GM23338 (cell line): ENCODE measurements around the gene SYNE2.

Experiments
- CREB1 ChIP-seq: fragments of 250-450 bp; sonication (Bioruptor Pico); IDR thresholded peaks from 2 replicates; pipeline ENCODE4 v1.5.0; 2020; ENCODE audit warnings: low read depth, mild to moderate bottlenecking, moderate library complexity
- EZH2 ChIP-seq: fragments of 200-600 bp; sonication (generic); IDR thresholded peaks from one replicate; pipeline ENCODE4 v1.8.0; 2017; ENCODE audit warnings: antibody characterized with exemption, mild to moderate bottlenecking, low read depth; ENCODE audit not compliant: unreplicated experiment
- EZH2phosphoT487 ChIP-seq: fragments of 200-600 bp; sonication (generic); IDR thresholded peaks from one replicate; pipeline ENCODE4 v1.8.1; 2018; ENCODE audit warnings: antibody characterized with exemption; ENCODE audit not compliant: unreplicated experiment
- JUNB ChIP-seq: IDR thresholded peaks from one replicate; pipeline ENCODE4 v1.6.1; 2016; ENCODE audit warnings: antibody characterized with exemption; ENCODE audit not compliant: unreplicated experiment
- NANOG ChIP-seq: IDR thresholded peaks from 2 replicates; pipeline ENCODE4 v1.6.1; 2016; ENCODE audit warnings: antibody characterized with exemption, borderline replicate concordance
- POLR2AphosphoS5 ChIP-seq: IDR thresholded peaks from 2 replicates; pipeline ENCODE4 v1.6.1; 2016; ENCODE audit warnings: antibody characterized with exemption, low read depth
- STAT1 ChIP-seq: IDR thresholded peaks from one replicate; pipeline ENCODE4 v1.6.1; 2016; ENCODE audit warnings: antibody characterized with exemption; ENCODE audit not compliant: unreplicated experiment
- ZNF114 ChIP-seq: fragments of 250-450 bp; sonication (Bioruptor Pico); IDR thresholded peaks from 2 replicates; pipeline ENCODE4 v1.5.0; 2020; ENCODE audit warnings: mild to moderate bottlenecking, moderate library complexity
- ZNF331 ChIP-seq: fragments of 250-450 bp; sonication (Bioruptor Pico); IDR thresholded peaks from 2 replicates; pipeline ENCODE4 v1.5.0; 2020; ENCODE audit warnings: low read depth, mild to moderate bottlenecking, moderate library complexity
- TF ChIP-seq, protein P1 (sequence below), 2 experiments: fragments of 200-600 bp in 1 of 2; sonication (generic) in 1 of 2; conservative IDR thresholded peaks; 2 replicates each; pipeline versions ENCODE4 v1.5.1 to v1.6.1; 2016 to 2017; ENCODE audit warnings: antibody characterized with exemption in 2 of 2, low read depth in 2 of 2, mild to moderate bottlenecking in 2 of 2, moderate library complexity in 1 of 2
- TF ChIP-seq, protein P2 (sequence below): IDR thresholded peaks from one replicate; pipeline ENCODE4 v1.6.1; 2018; ENCODE audit warnings: antibody characterized with exemption; ENCODE audit not compliant: unreplicated experiment
- TF ChIP-seq, protein P3 (sequence below): IDR thresholded peaks from 2 replicates; pipeline ENCODE4 v1.6.1; 2016; ENCODE audit warnings: antibody characterized with exemption
- TF ChIP-seq, protein P4 (sequence below): fragments of 250-450 bp; sonication (Bioruptor Pico); IDR thresholded peaks from 2 replicates; pipeline ENCODE4 v1.5.0; 2020; ENCODE audit warnings: mild to moderate bottlenecking, moderate library complexity

DNA sequence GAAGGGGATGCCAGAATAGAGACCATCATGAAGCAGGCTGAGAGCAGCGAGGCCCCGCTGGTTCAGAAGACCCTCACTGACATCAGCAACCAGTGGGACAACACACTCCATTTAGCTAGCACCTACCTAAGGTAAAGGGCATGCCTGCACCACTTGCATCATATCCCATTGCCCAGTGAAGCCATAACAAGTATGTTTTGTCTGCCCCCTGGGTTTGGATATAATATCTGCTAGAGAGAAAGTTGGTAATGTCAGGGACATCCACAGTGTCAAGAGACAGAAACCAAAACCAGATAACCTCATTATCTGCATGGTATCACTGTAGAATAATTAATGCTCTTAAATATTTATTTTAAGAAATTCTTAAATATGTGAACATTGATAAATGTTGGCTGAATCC, 173.8 kb downstream of the SYNE2 start:
- TF ChIP-seq, protein P1, sequence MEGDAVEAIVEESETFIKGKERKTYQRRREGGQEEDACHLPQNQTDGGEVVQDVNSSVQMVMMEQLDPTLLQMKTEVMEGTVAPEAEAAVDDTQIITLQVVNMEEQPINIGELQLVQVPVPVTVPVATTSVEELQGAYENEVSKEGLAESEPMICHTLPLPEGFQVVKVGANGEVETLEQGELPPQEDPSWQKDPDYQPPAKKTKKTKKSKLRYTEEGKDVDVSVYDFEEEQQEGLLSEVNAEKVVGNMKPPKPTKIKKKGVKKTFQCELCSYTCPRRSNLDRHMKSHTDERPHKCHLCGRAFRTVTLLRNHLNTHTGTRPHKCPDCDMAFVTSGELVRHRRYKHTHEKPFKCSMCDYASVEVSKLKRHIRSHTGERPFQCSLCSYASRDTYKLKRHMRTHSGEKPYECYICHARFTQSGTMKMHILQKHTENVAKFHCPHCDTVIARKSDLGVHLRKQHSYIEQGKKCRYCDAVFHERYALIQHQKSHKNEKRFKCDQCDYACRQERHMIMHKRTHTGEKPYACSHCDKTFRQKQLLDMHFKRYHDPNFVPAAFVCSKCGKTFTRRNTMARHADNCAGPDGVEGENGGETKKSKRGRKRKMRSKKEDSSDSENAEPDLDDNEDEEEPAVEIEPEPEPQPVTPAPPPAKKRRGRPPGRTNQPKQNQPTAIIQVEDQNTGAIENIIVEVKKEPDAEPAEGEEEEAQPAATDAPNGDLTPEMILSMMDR (conservative IDR thresholded peaks at IDR 0.05; ENCODE audit: low read depth in 2 of 2) = no peak
- no peak for TF ChIP-seq EZH2
- TF ChIP-seq POLR2AphosphoS5 = no peak
- TF ChIP-seq EZH2phosphoT487 = no peak
- no peak for TF ChIP-seq NANOG
- TF ChIP-seq, protein P2, sequence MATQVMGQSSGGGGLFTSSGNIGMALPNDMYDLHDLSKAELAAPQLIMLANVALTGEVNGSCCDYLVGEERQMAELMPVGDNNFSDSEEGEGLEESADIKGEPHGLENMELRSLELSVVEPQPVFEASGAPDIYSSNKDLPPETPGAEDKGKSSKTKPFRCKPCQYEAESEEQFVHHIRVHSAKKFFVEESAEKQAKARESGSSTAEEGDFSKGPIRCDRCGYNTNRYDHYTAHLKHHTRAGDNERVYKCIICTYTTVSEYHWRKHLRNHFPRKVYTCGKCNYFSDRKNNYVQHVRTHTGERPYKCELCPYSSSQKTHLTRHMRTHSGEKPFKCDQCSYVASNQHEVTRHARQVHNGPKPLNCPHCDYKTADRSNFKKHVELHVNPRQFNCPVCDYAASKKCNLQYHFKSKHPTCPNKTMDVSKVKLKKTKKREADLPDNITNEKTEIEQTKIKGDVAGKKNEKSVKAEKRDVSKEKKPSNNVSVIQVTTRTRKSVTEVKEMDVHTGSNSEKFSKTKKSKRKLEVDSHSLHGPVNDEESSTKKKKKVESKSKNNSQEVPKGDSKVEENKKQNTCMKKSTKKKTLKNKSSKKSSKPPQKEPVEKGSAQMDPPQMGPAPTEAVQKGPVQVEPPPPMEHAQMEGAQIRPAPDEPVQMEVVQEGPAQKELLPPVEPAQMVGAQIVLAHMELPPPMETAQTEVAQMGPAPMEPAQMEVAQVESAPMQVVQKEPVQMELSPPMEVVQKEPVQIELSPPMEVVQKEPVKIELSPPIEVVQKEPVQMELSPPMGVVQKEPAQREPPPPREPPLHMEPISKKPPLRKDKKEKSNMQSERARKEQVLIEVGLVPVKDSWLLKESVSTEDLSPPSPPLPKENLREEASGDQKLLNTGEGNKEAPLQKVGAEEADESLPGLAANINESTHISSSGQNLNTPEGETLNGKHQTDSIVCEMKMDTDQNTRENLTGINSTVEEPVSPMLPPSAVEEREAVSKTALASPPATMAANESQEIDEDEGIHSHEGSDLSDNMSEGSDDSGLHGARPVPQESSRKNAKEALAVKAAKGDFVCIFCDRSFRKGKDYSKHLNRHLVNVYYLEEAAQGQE = no peak
- no peak for TF ChIP-seq CREB1 (CRISPR knock-in tag)
- TF ChIP-seq ZNF114 (CRISPR knock-in tag) = no peak
- TF ChIP-seq, protein P3, sequence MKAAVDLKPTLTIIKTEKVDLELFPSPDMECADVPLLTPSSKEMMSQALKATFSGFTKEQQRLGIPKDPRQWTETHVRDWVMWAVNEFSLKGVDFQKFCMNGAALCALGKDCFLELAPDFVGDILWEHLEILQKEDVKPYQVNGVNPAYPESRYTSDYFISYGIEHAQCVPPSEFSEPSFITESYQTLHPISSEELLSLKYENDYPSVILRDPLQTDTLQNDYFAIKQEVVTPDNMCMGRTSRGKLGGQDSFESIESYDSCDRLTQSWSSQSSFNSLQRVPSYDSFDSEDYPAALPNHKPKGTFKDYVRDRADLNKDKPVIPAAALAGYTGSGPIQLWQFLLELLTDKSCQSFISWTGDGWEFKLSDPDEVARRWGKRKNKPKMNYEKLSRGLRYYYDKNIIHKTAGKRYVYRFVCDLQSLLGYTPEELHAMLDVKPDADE = no peak
- no peak for TF ChIP-seq JUNB
- no peak for TF ChIP-seq STAT1
- no peak for TF ChIP-seq ZNF331 (CRISPR knock-in tag)
- TF ChIP-seq, protein P4, sequence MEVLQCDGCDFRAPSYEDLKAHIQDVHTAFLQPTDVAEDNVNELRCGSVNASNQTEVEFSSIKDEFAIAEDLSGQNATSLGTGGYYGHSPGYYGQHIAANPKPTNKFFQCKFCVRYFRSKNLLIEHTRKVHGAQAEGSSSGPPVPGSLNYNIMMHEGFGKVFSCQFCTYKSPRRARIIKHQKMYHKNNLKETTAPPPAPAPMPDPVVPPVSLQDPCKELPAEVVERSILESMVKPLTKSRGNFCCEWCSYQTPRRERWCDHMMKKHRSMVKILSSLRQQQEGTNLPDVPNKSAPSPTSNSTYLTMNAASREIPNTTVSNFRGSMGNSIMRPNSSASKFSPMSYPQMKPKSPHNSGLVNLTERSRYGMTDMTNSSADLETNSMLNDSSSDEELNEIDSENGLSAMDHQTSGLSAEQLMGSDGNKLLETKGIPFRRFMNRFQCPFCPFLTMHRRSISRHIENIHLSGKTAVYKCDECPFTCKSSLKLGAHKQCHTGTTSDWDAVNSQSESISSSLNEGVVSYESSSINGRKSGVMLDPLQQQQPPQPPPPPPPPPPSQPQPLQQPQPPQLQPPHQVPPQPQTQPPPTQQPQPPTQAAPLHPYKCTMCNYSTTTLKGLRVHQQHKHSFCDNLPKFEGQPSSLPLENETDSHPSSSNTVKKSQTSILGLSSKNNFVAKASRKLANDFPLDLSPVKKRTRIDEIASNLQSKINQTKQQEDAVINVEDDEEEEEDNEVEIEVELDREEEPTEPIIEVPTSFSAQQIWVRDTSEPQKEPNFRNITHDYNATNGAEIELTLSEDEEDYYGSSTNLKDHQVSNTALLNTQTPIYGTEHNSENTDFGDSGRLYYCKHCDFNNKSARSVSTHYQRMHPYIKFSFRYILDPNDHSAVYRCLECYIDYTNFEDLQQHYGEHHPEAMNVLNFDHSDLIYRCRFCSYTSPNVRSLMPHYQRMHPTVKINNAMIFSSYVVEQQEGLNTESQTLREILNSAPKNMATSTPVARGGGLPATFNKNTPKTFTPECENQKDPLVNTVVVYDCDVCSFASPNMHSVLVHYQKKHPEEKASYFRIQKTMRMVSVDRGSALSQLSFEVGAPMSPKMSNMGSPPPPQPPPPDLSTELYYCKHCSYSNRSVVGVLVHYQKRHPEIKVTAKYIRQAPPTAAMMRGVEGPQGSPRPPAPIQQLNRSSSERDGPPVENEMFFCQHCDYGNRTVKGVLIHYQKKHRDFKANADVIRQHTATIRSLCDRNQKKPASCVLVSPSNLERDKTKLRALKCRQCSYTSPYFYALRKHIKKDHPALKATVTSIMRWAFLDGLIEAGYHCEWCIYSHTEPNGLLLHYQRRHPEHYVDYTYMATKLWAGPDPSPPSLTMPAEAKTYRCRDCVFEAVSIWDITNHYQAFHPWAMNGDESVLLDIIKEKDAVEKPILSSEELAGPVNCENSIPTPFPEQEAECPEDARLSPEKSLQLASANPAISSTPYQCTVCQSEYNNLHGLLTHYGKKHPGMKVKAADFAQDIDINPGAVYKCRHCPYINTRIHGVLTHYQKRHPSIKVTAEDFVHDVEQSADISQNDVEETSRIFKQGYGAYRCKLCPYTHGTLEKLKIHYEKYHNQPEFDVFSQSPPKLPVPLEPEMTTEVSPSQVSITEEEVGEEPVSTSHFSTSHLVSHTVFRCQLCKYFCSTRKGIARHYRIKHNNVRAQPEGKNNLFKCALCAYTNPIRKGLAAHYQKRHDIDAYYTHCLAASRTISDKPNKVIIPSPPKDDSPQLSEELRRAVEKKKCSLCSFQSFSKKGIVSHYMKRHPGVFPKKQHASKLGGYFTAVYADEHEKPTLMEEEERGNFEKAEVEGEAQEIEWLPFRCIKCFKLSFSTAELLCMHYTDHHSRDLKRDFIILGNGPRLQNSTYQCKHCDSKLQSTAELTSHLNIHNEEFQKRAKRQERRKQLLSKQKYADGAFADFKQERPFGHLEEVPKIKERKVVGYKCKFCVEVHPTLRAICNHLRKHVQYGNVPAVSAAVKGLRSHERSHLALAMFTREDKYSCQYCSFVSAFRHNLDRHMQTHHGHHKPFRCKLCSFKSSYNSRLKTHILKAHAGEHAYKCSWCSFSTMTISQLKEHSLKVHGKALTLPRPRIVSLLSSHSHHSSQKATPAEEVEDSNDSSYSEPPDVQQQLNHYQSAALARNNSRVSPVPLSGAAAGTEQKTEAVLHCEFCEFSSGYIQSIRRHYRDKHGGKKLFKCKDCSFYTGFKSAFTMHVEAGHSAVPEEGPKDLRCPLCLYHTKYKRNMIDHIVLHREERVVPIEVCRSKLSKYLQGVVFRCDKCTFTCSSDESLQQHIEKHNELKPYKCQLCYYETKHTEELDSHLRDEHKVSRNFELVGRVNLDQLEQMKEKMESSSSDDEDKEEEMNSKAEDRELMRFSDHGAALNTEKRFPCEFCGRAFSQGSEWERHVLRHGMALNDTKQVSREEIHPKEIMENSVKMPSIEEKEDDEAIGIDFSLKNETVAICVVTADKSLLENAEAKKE (CRISPR knock-in tag) = no peak
